ENCODE measurements around the gene CSNK2A2. TPM values are rescaled to one million over a fixed set of nuclear protein-coding genes. Genes with fewer than 3 reads are reported as not detected.

Gene CSNK2A2
- total and polyA plus RNA-seq, 2 experiments from 2014 or later = 44.7 to 102 TPM

GRCh38 chr16:58195771-58196170, 2.1 kb downstream of the CSNK2A2 start (continued):
- no peak for TF ChIP-seq ZNF462 (CRISPR knock-in tag; IDR thresholded peaks at IDR 0.05)
- no peak for TF ChIP-seq ZNF114 (CRISPR knock-in tag; IDR thresholded peaks at IDR 0.05)
- TF ChIP-seq JUNB (IDR thresholded peaks at IDR 0.05; ENCODE audit: unreplicated experiment) = no peak
- no peak for TF ChIP-seq POLR2AphosphoS5 (IDR thresholded peaks at IDR 0.05; ENCODE audit: low read depth)
- no peak for TF ChIP-seq STAT1 (IDR thresholded peaks at IDR 0.05; ENCODE audit: unreplicated experiment)

- ATAC-seq = no peak
- Mint-ChIP-seq H3K36me3 (ENCODE audit: low read depth) (peaks cover 61% of the 10 kb centered on the region), H3K27me3 (ENCODE audit: insufficient read depth, low read depth, poor library complexity) (peaks cover 15% of the 10 kb centered on the region), H3K4me3 (no peak overlapping the region), H3K9me3 (no peaks in the 10 kb centered on the region), H3K27ac (no peak overlapping the region), H3K4me1 (peaks cover 14% of the 10 kb centered on the region)
- no peak for DNase-seq (ENCODE audit: low spot score)
- Histone ChIP-seq H3K4me3 (no peak overlapping the region), H3K4me1 (ENCODE audit: insufficient read depth) (peaks cover 12% of the 10 kb centered on the region), H3K79me2 (replicated peaks; ENCODE audit: insufficient read depth) (peaks cover 69% of the 10 kb centered on the region), H3F3A (replicated peaks; ENCODE audit: low read depth) (no peaks in the 10 kb centered on the region), H2AFZ (no peak overlapping the region), H3K36me3 (ENCODE audit: insufficient read depth) (peaks cover 44% of the 10 kb centered on the region), H3K27ac (ENCODE audit: low read depth) (no peak overlapping the region), H3K4me2 (no peak overlapping the region), H3K9me2 (ENCODE audit: insufficient read depth) (no peaks in the 10 kb centered on the region), H3K27me3 (ENCODE audit: insufficient read depth) (no peaks in the 10 kb centered on the region), H4K20me1 (replicated peaks; ENCODE audit: insufficient read depth) (peaks cover 18% of the 10 kb centered on the region)
- TF ChIP-seq REST (IDR thresholded peaks at IDR 0.05; ENCODE audit: unreplicated experiment) (no peak), EZH2phosphoT487 (IDR thresholded peaks at IDR 0.05; ENCODE audit: unreplicated experiment) (no peak), NANOG (IDR thresholded peaks at IDR 0.05; ENCODE audit: borderline replicate concordance) (no peak), ZNF331 (CRISPR knock-in tag; IDR thresholded peaks at IDR 0.05; ENCODE audit: low read depth) (no peak), CREB1 (CRISPR knock-in tag; IDR thresholded peaks at IDR 0.05; ENCODE audit: low read depth) (no peak), STAT1 (IDR thresholded peaks at IDR 0.05; ENCODE audit: unreplicated experiment) (no peak), POLR2AphosphoS5 (IDR thresholded peaks at IDR 0.05; ENCODE audit: low read depth) (no peak), JUNB (IDR thresholded peaks at IDR 0.05; ENCODE audit: unreplicated experiment) (no peak), ZNF114 (CRISPR knock-in tag; IDR thresholded peaks at IDR 0.05) (no peak)
- TF ChIP-seq, protein P1, sequence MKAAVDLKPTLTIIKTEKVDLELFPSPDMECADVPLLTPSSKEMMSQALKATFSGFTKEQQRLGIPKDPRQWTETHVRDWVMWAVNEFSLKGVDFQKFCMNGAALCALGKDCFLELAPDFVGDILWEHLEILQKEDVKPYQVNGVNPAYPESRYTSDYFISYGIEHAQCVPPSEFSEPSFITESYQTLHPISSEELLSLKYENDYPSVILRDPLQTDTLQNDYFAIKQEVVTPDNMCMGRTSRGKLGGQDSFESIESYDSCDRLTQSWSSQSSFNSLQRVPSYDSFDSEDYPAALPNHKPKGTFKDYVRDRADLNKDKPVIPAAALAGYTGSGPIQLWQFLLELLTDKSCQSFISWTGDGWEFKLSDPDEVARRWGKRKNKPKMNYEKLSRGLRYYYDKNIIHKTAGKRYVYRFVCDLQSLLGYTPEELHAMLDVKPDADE (IDR thresholded peaks at IDR 0.05) = no peak
Observed at GRCh38 chr16:58195344-58195743, 2.6 kb downstream of the CSNK2A2 start.
